HG02973 (cell line): Measurements from ENCODE around the gene NAXE.

Source experiments
- ATAC-seq: cut with Tn5 transposase; IDR thresholded peaks from one replicate; pipeline ENCODE4 v1.9.1; 2021; ENCODE audit warnings: moderate library complexity; ENCODE audit not compliant: unreplicated experiment

NAXE gene

GRCh38 chr1:156643049-156643777 is 51.6 kb downstream of the NAXE start:
- ATAC-seq, result no peak

GRCh38 chr1:156643778-156644092 is 52.2 kb downstream of the NAXE start:
- no peak for ATAC-seq
